ENCODE data around the gene ROR2.
"Not testable (repeated sequence)": the region's sequence is repeated elsewhere in the genome, so short reads cannot be mapped to it uniquely, and the experiment has no call there.

Gene ROR2

GRCh38 chr9:91923145-91923544 lies 26.9 kb downstream of the ROR2 start:
- intact Hi-C loops (cut with micrococcal nuclease), result no loop called here
- peaks cover 7% of the 10 kb centered on the region for H3K9me3 Mint-ChIP-seq
- H3K36me3 Mint-ChIP-seq (ENCODE audit: low read depth), result no peaks in the 10 kb centered on the region
- H3K27me3 Mint-ChIP-seq, result peaks cover 23% of the 10 kb centered on the region
- no peaks in the 10 kb centered on the region for H3K4me1 Mint-ChIP-seq (ENCODE audit: low read depth)
- no peak overlapping the region for H3K4me3 Mint-ChIP-seq
- H3K27ac Mint-ChIP-seq, result no peak overlapping the region

- Mint-ChIP-seq H3K4me1 (ENCODE audit: low read depth) (no peaks in the 10 kb centered on the region), H3K4me3 (no peak overlapping the region), H3K27ac (no peak overlapping the region), H3K9me3 (no peaks in the 10 kb centered on the region), H3K36me3 (ENCODE audit: low read depth) (no peaks in the 10 kb centered on the region), H3K27me3 (peaks cover 22% of the 10 kb centered on the region)
- intact Hi-C loops (cut with micrococcal nuclease), result no loop called here
Observed at GRCh38 chr9:91921371-91921770, 28.7 kb downstream of the ROR2 start.

GRCh38 chr9:91920630-91921350 lies 29.2 kb downstream of the ROR2 start:
- Mint-ChIP-seq H3K4me3 (no peak overlapping the region), H3K4me1 (ENCODE audit: low read depth) (no peaks in the 10 kb centered on the region), H3K9me3 (no peaks in the 10 kb centered on the region), H3K27ac (no peak overlapping the region), H3K36me3 (ENCODE audit: low read depth) (no peaks in the 10 kb centered on the region), H3K27me3 (peaks cover 23% of the 10 kb centered on the region)
- intact Hi-C loops (cut with micrococcal nuclease), result no loop called here

GRCh38 chr9:91919621-91920020 lies 30.4 kb downstream of the ROR2 start:
- peaks cover 25% of the 10 kb centered on the region for H3K27me3 Mint-ChIP-seq
- H3K4me3 Mint-ChIP-seq, result no peak overlapping the region
- intact Hi-C loops (cut with micrococcal nuclease), result no loop called here
- H3K36me3 Mint-ChIP-seq (ENCODE audit: low read depth), result no peaks in the 10 kb centered on the region
- H3K9me3 Mint-ChIP-seq, result no peaks in the 10 kb centered on the region
- H3K27ac Mint-ChIP-seq, result no peak overlapping the region
- no peaks in the 10 kb centered on the region for H3K4me1 Mint-ChIP-seq (ENCODE audit: low read depth)

GRCh38 chr9:91917436-91917835 lies 32.6 kb downstream of the ROR2 start:
- no peaks in the 10 kb centered on the region for H3K4me1 Mint-ChIP-seq (ENCODE audit: low read depth)
- no peaks in the 10 kb centered on the region for H3K36me3 Mint-ChIP-seq (ENCODE audit: low read depth)
- H3K4me3 Mint-ChIP-seq, result no peak overlapping the region
- intact Hi-C loops (cut with micrococcal nuclease), result no loop called here
- H3K27me3 Mint-ChIP-seq, result peaks cover 17% of the 10 kb centered on the region
- H3K9me3 Mint-ChIP-seq, result no peaks in the 10 kb centered on the region
- no peak overlapping the region for H3K27ac Mint-ChIP-seq

GRCh38 chr9:91915524-91916263 lies 34.3 kb downstream of the ROR2 start:
- Mint-ChIP-seq H3K9me3 (no peaks in the 10 kb centered on the region), H3K4me1 (ENCODE audit: low read depth) (peaks cover 6% of the 10 kb centered on the region), H3K4me3 (no peak overlapping the region), H3K36me3 (ENCODE audit: low read depth) (no peaks in the 10 kb centered on the region), H3K27me3 (peaks cover 16% of the 10 kb centered on the region), H3K27ac (no peak overlapping the region)
- intact Hi-C loops (cut with micrococcal nuclease), result no loop called here

GRCh38 chr9:91914937-91915336 lies 35.1 kb downstream of the ROR2 start:
- H3K27me3 Mint-ChIP-seq, result peaks cover 11% of the 10 kb centered on the region
- no peak overlapping the region for H3K27ac Mint-ChIP-seq
- H3K4me1 Mint-ChIP-seq (ENCODE audit: low read depth), result peaks cover 6% of the 10 kb centered on the region
- intact Hi-C loops (cut with micrococcal nuclease), result no loop called here
- no peak overlapping the region for H3K4me3 Mint-ChIP-seq
- no peaks in the 10 kb centered on the region for H3K9me3 Mint-ChIP-seq
- no peaks in the 10 kb centered on the region for H3K36me3 Mint-ChIP-seq (ENCODE audit: low read depth)

GRCh38 chr9:91914404-91914803 lies 35.6 kb downstream of the ROR2 start:
- H3K4me1 Mint-ChIP-seq (ENCODE audit: low read depth), result peaks cover 6% of the 10 kb centered on the region
- no peaks in the 10 kb centered on the region for H3K36me3 Mint-ChIP-seq (ENCODE audit: low read depth)
- no peak overlapping the region for H3K4me3 Mint-ChIP-seq
- H3K9me3 Mint-ChIP-seq, result no peaks in the 10 kb centered on the region
- no peak overlapping the region for H3K27ac Mint-ChIP-seq
- intact Hi-C loops (cut with micrococcal nuclease), result no loop called here
- peaks cover 7% of the 10 kb centered on the region for H3K27me3 Mint-ChIP-seq

- Mint-ChIP-seq H3K4me1 (ENCODE audit: low read depth) (peaks cover 9% of the 10 kb centered on the region), H3K27ac (no peak overlapping the region), H3K9me3 (no peaks in the 10 kb centered on the region), H3K27me3 (peaks cover 4% of the 10 kb centered on the region), H3K36me3 (ENCODE audit: low read depth) (no peaks in the 10 kb centered on the region), H3K4me3 (no peak overlapping the region)
- intact Hi-C loops (cut with micrococcal nuclease), result no loop called here
Observed at GRCh38 chr9:91913986-91914385, 36.0 kb downstream of the ROR2 start.

GRCh38 chr9:91913096-91913495 lies 36.9 kb downstream of the ROR2 start:
- intact Hi-C loops (cut with micrococcal nuclease), result no loop called here
- H3K27me3 Mint-ChIP-seq, result peaks cover 4% of the 10 kb centered on the region
- H3K36me3 Mint-ChIP-seq (ENCODE audit: low read depth), result no peaks in the 10 kb centered on the region
- H3K9me3 Mint-ChIP-seq, result no peaks in the 10 kb centered on the region
- H3K4me1 Mint-ChIP-seq (ENCODE audit: low read depth), result peaks cover 14% of the 10 kb centered on the region
- no peak overlapping the region for H3K4me3 Mint-ChIP-seq
- no peak overlapping the region for H3K27ac Mint-ChIP-seq

- Mint-ChIP-seq H3K4me3 (no peak overlapping the region), H3K4me1 (ENCODE audit: low read depth) (peaks cover 27% of the 10 kb centered on the region), H3K27me3 (peaks cover 15% of the 10 kb centered on the region), H3K9me3 (no peaks in the 10 kb centered on the region), H3K27ac (no peak overlapping the region), H3K36me3 (ENCODE audit: low read depth) (no peaks in the 10 kb centered on the region)
- intact Hi-C loops (cut with micrococcal nuclease), result no loop called here
Observed at GRCh38 chr9:91911657-91912056, 38.4 kb downstream of the ROR2 start.

- H3K9me3 Mint-ChIP-seq; H3K36me3 Mint-ChIP-seq (ENCODE audit: low read depth); H3K27ac Mint-ChIP-seq; H3K4me3 Mint-ChIP-seq: not testable (repeated sequence)
- intact Hi-C loops (cut with micrococcal nuclease), result loop anchor here (10.0 kb wide), 2 partner anchors 64 to 134 kb away; no protein-coding TSS in a partner anchor
- Mint-ChIP-seq H3K4me1 (ENCODE audit: low read depth) (peaks cover 27% of the 10 kb centered on the region), H3K27me3 (peaks cover 10% of the 10 kb centered on the region)
Observed at GRCh38 chr9:91909256-91909655, 40.8 kb downstream of the ROR2 start.

GRCh38 chr9:91908746-91909145 lies 41.3 kb downstream of the ROR2 start:
- intact Hi-C loops (cut with micrococcal nuclease), result loop anchor here (10.0 kb wide), 2 partner anchors 64 to 134 kb away; no protein-coding TSS in a partner anchor
- peaks cover 10% of the 10 kb centered on the region for H3K27me3 Mint-ChIP-seq
- no peak overlapping the region for H3K4me3 Mint-ChIP-seq
- H3K9me3 Mint-ChIP-seq, result no peaks in the 10 kb centered on the region
- peaks cover 27% of the 10 kb centered on the region for H3K4me1 Mint-ChIP-seq (ENCODE audit: low read depth)
- H3K36me3 Mint-ChIP-seq (ENCODE audit: low read depth), result no peaks in the 10 kb centered on the region
- H3K27ac Mint-ChIP-seq, result no peak overlapping the region

GRCh38 chr9:91908293-91908623 lies 41.8 kb downstream of the ROR2 start:
- intact Hi-C loops (cut with micrococcal nuclease), result loop anchor here (10.0 kb wide), 2 partner anchors 63 to 133 kb away; no protein-coding TSS in a partner anchor
- Mint-ChIP-seq H3K27me3 (peaks cover 10% of the 10 kb centered on the region), H3K4me3 (no peak overlapping the region), H3K4me1 (ENCODE audit: low read depth) (peaks cover 27% of the 10 kb centered on the region), H3K9me3 (no peaks in the 10 kb centered on the region), H3K27ac (no peak overlapping the region), H3K36me3 (ENCODE audit: low read depth) (no peaks in the 10 kb centered on the region)

Data from dendritic cell treated with granulocyte-macrophage colony-stimulating factor and Interleukin-4, amounts not matched to agents 40 ng/mL and 50 ng/mL, for 4 days (primary cell).